Ascending aorta (tissue), 2 donors: ENCODE data around the gene IRAK2. TPM values are rescaled to one million over a fixed set of nuclear protein-coding genes. Genes with fewer than 3 reads are reported as not detected.
A peak's percentile ranks its signal among the peaks of the same experiment; 100 is the strongest.

Source experiments
- DNase-seq, 2 donors: peaks; one replicate each; pipeline ENCODE4 v3.0.0-alpha.2; 2019; ENCODE audit warnings: low spot score in 2 of 2
- H3K27ac ChIP-seq, 2 donors: fragments of 200-600 bp; sonication (generic); one replicate each; pipeline ENCODE4 v1.5.1; 2016 to 2017; ENCODE audit warnings: mild to moderate bottlenecking in 1 of 2
- H3K27me3 ChIP-seq: fragments of 200-600 bp; sonication (generic); one replicate; pipeline ENCODE4 v1.5.1; 2017
- H3K36me3 ChIP-seq, 2 donors: fragments of 200-600 bp; sonication (generic); one replicate each; pipeline ENCODE4 v1.5.1; 2016
- H3K4me1 ChIP-seq, 2 donors: fragments of 200-600 bp; sonication (generic); one replicate each; pipeline ENCODE4 v1.5.1; 2016 to 2017; ENCODE audit warnings: mild to moderate bottlenecking in 1 of 2
- H3K4me3 ChIP-seq, 2 donors: fragments of 200-600 bp; sonication (generic); one replicate each; pipeline ENCODE4 v1.5.1; 2016 to 2017; ENCODE audit warnings: mild to moderate bottlenecking in 1 of 2
- H3K9me3 ChIP-seq, 2 donors: fragments of 200-600 bp; sonication (generic); one replicate each; pipeline ENCODE4 v1.5.1; 2016
- intact Hi-C: fragments of 100-400 bp; cut with DNase I; formaldehyde crosslinking; loops from one replicate; pipeline ENCODE4 v1.15.1; 2023
- total RNA-seq: library from RNA; depleted of rRNA; stranded (reverse); fragments of >200 nt; gene quantifications from one replicate; pipeline ENCODE4 v1.1.0, GENCODE V29; 2016
- TF ChIP-seq, protein P1 (sequence below), 3 experiments: fragments of 200-600 bp in 2 of 3; fragments of 450-650 bp in 1 of 3; sonication (generic) in 2 of 3; IDR thresholded peaks; one replicate each; pipeline ENCODE4 v1.5.1; 2016 to 2019; ENCODE audit warnings: antibody characterized with exemption in 3 of 3, mild to moderate bottlenecking in 1 of 3, moderate library complexity in 1 of 3

IRAK2 gene
- total RNA-seq, 1 donor from 2014 or later = 1.3 TPM

DNA sequence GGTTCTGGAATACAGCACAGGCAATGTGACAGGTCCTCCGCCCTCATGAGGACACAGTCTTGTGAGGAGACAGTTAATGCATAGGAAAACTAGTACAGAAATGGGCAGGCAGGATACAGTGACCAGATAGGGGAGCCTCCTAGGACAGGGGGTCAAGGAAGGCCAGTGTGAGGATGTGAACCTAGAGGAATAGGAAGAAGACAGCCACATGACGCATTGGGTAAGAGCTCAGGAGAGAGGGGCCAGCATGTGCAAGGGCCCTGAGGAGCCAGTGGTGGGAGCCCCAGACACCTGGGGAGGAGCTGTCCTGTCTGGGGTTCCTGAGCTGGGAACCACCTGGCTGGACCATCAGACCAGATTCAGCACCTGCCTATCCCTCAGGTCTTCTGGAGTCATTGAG lies 15.6 kb downstream of the IRAK2 start:
- DNase-seq = no peak
- no peaks in the 10 kb centered on the region for H3K27me3 ChIP-seq
- peak overlapping the region in 1 of 2 donors; percentile 9 for H3K27ac ChIP-seq
- no peak overlapping the region for H3K4me3 ChIP-seq
- H3K9me3 ChIP-seq = no peaks in the 10 kb centered on the region
- peaks cover 9 to 13% of the 10 kb centered on the region in 2 donors for H3K36me3 ChIP-seq
- no peaks in the 10 kb centered on the region for H3K4me1 ChIP-seq
- intact Hi-C loops = no loop called here
- TF ChIP-seq, protein P1, sequence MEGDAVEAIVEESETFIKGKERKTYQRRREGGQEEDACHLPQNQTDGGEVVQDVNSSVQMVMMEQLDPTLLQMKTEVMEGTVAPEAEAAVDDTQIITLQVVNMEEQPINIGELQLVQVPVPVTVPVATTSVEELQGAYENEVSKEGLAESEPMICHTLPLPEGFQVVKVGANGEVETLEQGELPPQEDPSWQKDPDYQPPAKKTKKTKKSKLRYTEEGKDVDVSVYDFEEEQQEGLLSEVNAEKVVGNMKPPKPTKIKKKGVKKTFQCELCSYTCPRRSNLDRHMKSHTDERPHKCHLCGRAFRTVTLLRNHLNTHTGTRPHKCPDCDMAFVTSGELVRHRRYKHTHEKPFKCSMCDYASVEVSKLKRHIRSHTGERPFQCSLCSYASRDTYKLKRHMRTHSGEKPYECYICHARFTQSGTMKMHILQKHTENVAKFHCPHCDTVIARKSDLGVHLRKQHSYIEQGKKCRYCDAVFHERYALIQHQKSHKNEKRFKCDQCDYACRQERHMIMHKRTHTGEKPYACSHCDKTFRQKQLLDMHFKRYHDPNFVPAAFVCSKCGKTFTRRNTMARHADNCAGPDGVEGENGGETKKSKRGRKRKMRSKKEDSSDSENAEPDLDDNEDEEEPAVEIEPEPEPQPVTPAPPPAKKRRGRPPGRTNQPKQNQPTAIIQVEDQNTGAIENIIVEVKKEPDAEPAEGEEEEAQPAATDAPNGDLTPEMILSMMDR (IDR thresholded peaks at IDR 0.05) = no peak

DNA sequence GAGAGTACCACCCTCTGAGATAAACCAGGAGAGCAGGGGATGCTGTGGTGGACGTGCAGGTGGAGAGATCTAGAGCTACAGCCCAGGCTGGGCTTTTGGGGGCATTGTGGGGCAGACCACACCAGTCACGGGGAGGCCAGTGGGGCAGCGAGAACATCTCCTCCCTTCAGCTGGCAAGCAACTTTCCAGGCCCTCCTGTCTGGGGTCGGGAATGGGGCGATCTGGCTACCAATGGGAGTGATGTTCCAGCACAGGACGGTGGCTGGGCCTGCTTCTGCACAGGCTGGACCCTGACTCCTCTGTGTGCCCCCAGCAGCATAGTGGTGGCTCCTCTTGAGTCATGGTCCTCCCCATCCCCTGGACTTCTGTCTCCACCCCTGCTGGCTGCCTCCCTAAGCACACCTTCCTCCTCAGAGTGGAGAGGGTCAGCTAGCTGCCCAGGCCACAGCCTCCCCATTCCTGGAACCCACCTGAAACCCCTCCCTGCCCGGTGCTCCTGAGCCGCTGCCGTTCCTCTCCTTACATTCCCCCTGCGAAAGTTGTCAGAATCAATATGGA lies 16.1 kb downstream of the IRAK2 start:
- H3K27me3 ChIP-seq = no peaks in the 10 kb centered on the region
- H3K27ac ChIP-seq = peak overlapping the region in 1 of 2 donors; percentile 9
- peaks cover 0 to 2% of the 10 kb centered on the region in 2 donors for H3K4me1 ChIP-seq
- peaks cover 9 to 13% of the 10 kb centered on the region in 2 donors for H3K36me3 ChIP-seq
- no peak for DNase-seq
- TF ChIP-seq, protein P1 (IDR thresholded peaks at IDR 0.05) = no peak
- no peak overlapping the region for H3K4me3 ChIP-seq
- intact Hi-C loops = no loop called here
- H3K9me3 ChIP-seq = no peaks in the 10 kb centered on the region

DNA sequence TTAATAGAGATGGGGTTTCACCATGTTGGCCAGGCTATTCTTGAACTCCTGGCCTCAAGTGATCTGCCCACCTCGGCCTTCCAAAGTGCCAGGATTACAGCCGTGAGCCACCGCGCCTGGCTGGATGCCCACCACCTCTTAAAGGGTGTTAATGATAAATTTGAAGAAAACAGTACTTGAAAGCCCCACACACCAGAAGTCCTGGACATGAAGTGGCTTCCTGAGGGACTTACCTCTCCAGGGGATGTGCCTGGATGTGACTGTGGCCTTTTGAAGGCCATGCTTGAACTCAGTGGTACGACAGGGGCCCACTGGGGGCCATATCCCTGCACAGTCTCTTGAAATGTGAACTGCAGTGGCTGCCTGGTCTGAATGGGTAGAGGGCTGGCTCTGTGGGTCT lies 18.2 kb downstream of the IRAK2 start:
- DNase-seq = no peak
- peaks cover 9 to 11% of the 10 kb centered on the region in 2 donors for H3K36me3 ChIP-seq
- intact Hi-C loops = no loop called here
- H3K4me3 ChIP-seq = no peak overlapping the region
- H3K4me1 ChIP-seq = peaks cover 8 to 20% of the 10 kb centered on the region in 2 donors
- no peaks in the 10 kb centered on the region for H3K9me3 ChIP-seq
- H3K27me3 ChIP-seq = no peaks in the 10 kb centered on the region
- TF ChIP-seq, protein P1 (IDR thresholded peaks at IDR 0.05) = no peak
- H3K27ac ChIP-seq = no peak overlapping the region

DNA sequence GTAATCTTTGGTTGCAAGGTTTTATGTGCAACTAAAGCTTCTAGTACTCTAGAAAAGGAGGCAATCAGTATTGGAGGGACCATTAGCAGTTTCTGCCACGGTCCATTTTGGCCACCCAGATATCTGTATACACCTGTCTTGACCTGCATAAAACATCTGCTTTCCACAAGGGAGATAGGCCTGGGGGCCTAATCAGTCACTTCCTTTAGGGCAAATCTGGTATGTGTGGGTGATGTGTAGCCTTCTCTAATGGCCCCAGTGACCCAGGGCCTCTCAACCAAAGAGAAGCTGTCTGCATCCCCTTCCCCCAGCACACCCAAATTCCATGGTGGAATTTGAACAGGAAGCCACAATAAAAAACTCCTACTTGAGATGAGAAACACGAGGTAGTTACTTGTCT lies 19.5 kb downstream of the IRAK2 start:
- TF ChIP-seq, protein P1 (IDR thresholded peaks at IDR 0.05) = no peak

DNA sequence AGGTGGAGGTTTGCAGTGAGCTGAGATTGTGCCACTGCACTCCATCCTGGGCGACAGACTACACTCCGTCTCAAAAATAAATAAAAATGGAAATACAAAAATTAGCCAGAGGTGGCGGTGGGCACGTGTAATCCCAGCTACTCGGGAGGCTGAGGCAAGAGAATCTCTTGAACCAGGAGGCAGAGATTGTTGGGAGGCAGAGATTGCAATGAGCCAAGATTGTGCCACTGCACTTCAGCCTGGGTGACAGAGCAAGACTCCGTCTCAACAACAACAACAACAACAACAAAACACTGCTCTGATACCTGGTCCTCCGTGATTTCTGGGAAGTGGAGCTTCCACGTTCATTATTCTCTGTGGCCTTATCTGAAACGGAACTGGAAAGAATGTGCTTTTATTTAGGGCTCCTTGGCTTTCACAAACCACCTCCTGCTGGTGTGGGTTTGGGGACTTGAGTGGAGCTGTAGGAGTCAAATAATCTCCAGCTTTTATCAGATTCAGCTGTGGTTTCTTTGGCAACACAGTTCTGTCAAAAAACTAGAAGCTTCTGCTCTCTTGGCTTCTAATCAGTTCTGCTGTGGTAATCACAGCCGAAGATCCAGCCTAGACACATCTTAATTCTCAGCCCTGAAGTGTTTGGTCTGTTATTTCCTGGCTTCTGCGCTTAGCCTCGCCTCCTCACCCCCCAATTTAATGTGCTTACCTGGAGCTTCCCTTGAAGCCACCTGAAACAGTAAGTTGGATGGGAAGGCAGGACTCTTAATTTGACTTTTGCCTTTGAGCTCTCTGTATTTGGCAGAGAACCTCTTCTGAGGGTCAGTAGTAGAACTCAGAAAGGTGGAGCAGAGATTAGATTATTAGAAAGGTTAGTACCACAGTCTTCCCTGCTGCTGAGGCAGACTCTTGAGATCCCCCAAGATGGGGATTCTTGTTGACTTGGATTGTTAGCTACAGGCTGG lies 21.4 kb downstream of the IRAK2 start:
- H3K36me3 ChIP-seq = no peaks in the 10 kb centered on the region
- intact Hi-C loops = no loop called here
- H3K4me3 ChIP-seq = no peak overlapping the region
- no peaks in the 10 kb centered on the region for H3K9me3 ChIP-seq
- H3K4me1 ChIP-seq = peaks cover 20 to 49% of the 10 kb centered on the region in 2 donors
- no peaks in the 10 kb centered on the region for H3K27me3 ChIP-seq
- no peak for DNase-seq
- peak overlapping the region; percentile 84 to 94 for H3K27ac ChIP-seq
- TF ChIP-seq, protein P1 (IDR thresholded peaks at IDR 0.05) = no peak

More for the DNA sequence above, 19.5 kb downstream of the IRAK2 start:
- intact Hi-C loops = no loop called here
- H3K27ac ChIP-seq = no peak overlapping the region
- H3K36me3 ChIP-seq = peaks cover 9 to 11% of the 10 kb centered on the region in 2 donors
- H3K4me3 ChIP-seq = no peak overlapping the region
- DNase-seq = no peak
- H3K27me3 ChIP-seq = no peaks in the 10 kb centered on the region
- no peaks in the 10 kb centered on the region for H3K9me3 ChIP-seq
- H3K4me1 ChIP-seq = peaks cover 12 to 33% of the 10 kb centered on the region in 2 donors
